GM21528 (cell line): Measurements from ENCODE around the gene PFN4.
"Not testable (repeated sequence)": the region's sequence is repeated elsewhere in the genome, so short reads cannot be mapped to it uniquely, and the experiment has no call there.

Experiments used
- ATAC-seq: cut with Tn5 transposase; IDR thresholded peaks from one replicate; pipeline ENCODE4 v1.9.1; 2021; ENCODE audit warnings: mild to moderate bottlenecking, moderate library complexity; ENCODE audit not compliant: unreplicated experiment, low FRiP score

PFN4 gene

GRCh38 chr2:24115057-24115456 is 8.1 kb downstream of the PFN4 start:
- no peak for ATAC-seq

- no peak for ATAC-seq
Measured at GRCh38 chr2:24111407-24111901, 11.7 kb downstream of the PFN4 start.

DNA sequence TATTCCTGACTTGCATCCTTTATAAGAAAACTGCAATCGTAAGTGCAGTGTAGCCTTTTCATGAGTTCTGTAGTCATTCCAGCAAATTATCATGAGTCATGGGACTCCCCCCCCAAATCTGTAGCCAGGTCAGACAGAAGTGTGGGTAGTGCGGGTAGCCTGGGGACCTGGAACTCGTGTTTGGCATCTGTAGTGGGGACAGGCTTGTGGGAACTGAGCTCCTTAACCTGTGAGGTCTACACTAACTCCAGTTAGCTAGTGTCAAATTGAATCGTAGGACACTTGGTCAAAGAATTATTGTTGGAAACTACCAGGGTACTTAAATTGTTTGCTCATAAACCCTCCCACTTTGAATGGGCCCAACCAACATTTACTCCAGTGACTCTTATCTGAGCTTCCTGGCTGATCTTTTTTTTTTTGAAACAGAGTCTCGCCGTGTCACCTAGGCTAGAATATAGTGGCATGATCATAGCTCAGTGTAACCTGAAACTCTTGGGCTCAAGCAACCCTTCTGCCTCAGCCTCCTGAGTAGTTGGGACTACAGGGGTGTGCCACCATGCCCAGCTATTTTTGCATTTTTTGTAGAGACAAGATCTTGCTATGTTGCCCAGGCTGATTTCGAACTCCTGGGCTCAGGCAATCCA is 12.4 kb downstream of the PFN4 start:
- no peak for ATAC-seq

DNA sequence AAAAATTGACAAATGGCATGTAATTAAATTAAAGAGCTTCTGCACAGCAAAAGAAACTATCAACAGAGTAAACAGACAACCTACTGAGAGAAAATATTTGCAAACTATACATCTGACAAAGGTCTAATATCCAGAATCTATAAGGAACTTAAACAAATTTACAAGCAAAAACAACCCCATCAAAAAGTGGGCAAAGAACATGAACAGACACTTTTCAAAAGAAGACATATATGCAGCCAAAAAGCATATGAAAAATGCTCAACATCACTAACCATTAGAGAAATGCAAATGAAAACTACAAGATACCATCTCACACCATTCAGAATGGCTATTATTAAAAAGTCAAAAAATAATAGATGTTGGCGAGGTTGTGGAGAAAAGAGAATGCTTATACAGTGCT is 13.7 kb downstream of the PFN4 start:
- ATAC-seq: not testable (repeated sequence)

- no peak for ATAC-seq
Measured at GRCh38 chr2:24107336-24107735, 15.8 kb downstream of the PFN4 start.

DNA sequence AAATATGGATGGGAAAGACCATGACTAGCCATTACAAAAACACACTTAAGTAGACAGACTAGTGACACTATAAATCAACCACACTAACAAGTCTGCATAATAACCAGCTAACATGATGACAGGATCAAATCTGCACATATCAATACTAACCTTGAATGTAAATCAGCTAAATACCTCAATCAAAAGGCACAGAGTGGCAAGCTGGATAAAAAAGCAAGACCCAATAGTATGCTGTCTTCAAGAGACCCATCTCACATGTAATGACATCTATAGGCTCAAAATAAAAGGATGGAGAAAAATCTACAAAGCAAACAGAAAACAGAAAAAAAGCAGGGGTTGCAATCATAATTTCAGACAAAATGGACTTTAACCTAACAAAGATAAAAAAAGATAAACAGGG is 16.3 kb downstream of the PFN4 start:
- no peak for ATAC-seq

GRCh38 chr2:24105816-24106215 is 17.3 kb downstream of the PFN4 start:
- no peak for ATAC-seq

DNA sequence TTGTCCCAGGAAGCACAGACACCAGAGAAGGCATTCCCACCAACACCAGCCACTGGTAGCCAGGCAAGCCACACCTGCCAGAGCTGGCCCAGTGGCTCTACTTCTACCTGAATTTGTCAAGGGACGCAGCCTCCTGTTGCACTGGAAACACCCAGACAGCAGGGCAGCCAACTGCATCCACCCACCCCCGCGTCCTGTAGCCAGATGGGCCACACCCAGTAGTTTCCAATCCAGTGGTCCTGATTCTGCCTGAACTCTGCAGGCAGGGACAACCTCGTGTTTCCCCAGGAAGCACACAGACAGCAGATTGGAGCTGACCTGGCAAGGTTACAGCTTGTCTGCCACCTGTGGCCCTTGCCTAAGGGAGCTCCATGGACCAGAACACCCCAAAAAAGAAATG is 18.2 kb downstream of the PFN4 start:
- ATAC-seq: no peak

- no peak for ATAC-seq
Measured at GRCh38 chr2:24104110-24104650, 19.0 kb downstream of the PFN4 start.

DNA sequence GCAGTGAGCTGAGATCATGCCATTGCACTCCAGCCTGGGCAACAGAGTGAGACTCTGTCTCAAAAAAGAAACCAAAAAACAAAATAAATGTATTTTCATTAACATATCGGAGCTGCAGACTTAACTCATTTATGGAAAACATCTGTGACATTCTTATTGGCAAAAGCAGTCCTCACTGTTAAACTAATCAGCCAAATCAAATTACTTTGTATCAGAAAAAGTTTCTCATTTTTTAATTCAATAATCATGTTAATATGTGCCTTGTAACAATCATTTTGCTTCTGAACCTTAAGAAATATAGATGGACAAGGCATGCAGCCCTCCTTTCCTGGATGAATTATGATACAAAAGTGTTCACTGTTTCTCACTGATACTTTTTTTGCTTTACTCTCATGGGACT is 20.5 kb downstream of the PFN4 start:
- ATAC-seq: no peak

DNA sequence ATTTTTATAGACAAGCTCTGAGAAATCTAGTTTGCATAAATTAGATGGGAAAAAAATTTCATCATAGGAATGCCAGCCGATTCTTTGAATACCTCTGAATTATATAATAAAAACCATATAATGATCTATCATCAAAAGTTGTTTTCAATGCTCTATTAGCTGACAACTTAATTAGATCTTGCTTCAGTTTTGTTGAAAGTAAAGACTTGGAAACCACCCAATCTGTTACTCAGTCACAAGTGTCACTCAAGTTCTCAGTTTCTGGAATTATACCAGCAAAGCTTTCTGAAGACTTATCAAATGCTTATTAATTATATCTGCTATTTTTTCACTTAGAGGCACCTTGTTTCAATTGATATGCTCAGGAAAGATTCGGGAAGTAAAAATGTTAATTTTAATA is 21.1 kb downstream of the PFN4 start:
- ATAC-seq: no peak

GRCh38 chr2:24100732-24101131 is 22.4 kb downstream of the PFN4 start:
- ATAC-seq: not testable (repeated sequence)

DNA sequence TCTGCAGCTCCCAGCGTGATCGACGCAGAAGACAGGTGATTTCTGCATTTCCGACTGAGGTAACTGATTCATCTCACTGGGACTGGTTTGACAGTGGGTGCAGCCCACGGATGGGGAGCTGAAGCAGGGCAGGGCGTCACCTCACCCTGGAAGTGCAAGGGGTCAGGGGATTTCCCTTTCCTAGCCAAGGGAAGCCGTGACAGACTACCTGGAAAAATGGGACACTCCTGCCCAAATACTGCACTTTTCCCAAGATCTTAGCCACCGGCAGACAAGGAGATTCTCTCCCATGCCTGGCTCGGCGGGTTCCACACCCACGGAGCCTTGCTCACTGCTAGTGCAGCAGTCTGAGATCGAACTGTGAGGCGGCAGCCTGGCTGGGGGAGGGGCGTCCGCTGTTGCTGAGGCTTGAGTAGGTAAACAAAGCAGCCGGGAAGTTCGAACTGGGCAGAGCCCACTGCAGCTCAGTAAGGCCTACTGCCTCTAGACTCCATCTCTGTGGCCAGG is 27.9 kb downstream of the PFN4 start:
- not testable (repeated sequence) for ATAC-seq

DNA sequence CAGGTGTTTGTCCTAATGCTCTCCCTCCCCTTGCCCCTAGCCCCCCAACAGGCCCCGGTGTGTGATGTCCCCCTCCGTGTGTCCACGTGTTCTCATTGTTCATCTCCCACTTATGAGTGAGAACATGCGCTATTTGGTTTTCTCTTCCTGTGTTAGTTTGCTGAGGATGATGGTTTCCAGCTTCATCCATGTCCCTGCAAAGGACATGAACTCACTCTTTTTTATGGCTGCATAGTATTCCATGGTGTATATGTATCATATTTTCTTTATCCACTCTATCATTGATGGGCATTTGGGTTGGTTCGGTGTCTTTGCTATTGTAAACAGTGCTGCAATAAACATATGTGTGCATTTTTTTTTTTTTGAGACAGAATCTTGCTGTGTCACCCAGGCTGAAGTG is 29.9 kb downstream of the PFN4 start:
- not testable (repeated sequence) for ATAC-seq

GRCh38 chr2:24088821-24089359 is 34.2 kb downstream of the PFN4 start:
- ATAC-seq: no peak

DNA sequence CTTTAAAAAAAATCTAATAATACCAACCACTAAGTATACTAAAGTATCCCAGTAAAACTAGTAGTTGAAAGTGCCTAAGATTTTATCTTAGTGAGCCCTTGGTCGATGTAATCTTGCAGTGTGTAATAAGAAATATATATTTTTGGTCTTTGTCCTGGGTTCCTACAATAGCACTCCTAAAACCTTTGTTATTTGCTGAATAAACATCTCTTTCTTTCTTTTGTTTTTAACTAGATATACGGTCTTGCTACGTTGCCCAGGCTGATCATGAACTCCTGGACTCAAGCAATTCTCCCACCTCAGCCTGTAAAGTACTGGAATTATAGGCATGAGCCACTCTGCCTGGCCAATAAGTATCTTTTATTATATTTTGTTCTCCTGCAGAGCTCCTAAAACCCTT is 36.1 kb downstream of the PFN4 start:
- ATAC-seq: no peak

DNA sequence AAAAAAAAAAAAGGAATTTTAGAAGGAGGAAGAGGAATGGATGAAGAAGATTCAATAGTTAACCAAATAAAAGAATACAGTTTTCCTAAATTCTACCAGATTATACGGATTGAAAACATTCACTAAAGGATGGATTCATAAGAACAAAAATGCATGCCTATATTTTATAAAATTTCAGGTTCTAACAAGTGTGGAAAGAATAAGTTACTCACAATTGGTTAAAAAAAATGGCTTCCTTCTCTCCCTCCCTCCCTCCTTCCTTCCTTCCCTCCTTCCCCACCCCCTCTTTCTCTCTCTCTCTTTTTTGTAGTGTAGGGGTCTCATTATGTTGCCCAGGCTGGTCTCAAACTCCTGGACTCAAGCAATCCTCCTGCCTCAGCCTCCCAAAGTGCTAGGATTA is 36.9 kb downstream of the PFN4 start:
- ATAC-seq: no peak

- no peak for ATAC-seq
Measured at GRCh38 chr2:24085200-24085489, 38.0 kb downstream of the PFN4 start.

GRCh38 chr2:24084386-24085199 is 38.5 kb downstream of the PFN4 start, which contains the start of gene TP53I3:
Gene TP53I3, minus strand, starts transcription at chr2:24084834. Its CDS starts 508 bp downstream, at chr2:24084326.
- peak; percentile 85 for ATAC-seq

DNA sequence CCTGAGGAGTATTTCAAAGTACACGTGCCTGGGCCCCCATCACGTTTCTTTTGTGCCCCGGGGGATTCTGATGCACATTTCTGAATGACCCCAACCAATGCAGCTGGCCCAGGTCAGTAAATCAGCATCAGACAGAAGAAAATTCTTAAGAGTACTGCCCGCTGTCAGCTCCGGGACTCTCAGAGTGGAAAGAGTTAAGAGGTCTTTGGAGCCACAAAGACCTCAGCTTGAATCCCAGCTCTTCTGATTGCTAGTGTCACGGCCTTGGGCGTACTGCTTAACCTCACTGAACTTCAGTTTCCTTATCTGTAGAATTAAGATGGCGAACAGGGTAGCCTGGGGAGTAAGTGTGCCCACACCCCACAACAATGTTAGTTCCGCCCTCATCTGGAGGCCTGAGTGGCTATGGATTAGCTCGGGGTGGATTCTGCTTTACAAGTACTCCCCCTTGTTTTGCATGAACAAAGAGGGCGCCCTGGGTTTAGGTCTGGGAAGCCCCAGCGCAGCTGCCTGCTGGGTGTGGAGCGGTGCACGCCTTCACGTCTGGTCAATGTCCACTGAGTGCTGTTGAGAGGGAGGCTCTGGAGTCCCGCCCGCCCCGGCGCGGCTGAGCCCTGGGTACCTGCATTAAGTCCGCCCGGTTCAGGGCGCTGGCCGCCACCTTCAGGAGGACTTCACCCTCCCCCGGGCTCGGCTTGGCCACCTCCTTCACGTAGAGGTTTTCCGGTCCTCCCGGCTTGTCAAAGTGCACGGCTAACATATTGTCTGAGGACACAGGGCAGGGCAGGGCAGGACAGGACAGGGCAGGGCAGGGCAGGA is 39.4 kb downstream of the PFN4 start:
- ATAC-seq: peak; percentile 70
